H1 (cell line): ENCODE data around the gene SLC8B1. TPM values are rescaled to one million over a fixed set of nuclear protein-coding genes. Genes with fewer than 3 reads are reported as not detected.

Source experiments
- BCL11A ChIP-seq, 2 experiments: IDR thresholded peaks; one replicate each; pipeline ENCODE4 v1.6.1; 2011; ENCODE audit warnings: low read depth in 2 of 2, low read length in 2 of 2, mild to moderate bottlenecking in 2 of 2
- BRCA1 ChIP-seq: IDR thresholded peaks from 2 replicates; pipeline ENCODE4 v1.6.1; 2012; ENCODE audit warnings: low read depth, low read length, improper control_type of control experiment
- HDAC2 ChIP-seq, 2 experiments: fragments of 300-600 bp in 1 of 2; sonication (generic) in 1 of 2; IDR thresholded peaks; 2 replicates each; pipeline ENCODE4 v1.6.1; 2011 to 2012; ENCODE audit warnings: low read depth in 2 of 2, low read length in 2 of 2, mild to moderate bottlenecking in 2 of 2, moderate library complexity in 2 of 2, borderline replicate concordance in 1 of 2, inconsistent platforms in 1 of 2
- MAFK ChIP-seq: IDR thresholded peaks from 2 replicates; pipeline ENCODE4 v1.6.1; 2012; ENCODE audit warnings: low read depth, mild to moderate bottlenecking, improper control_type of control experiment, low read length
- PHF8 ChIP-seq: fragments of 200-600 bp; sonication (generic); conservative IDR thresholded peaks from 2 replicates; pipeline ENCODE4 v1.7.1; 2012; ENCODE audit warnings: low read depth, mild to moderate bottlenecking, inconsistent platforms, low read length, moderate library complexity
- RFX5 ChIP-seq: IDR thresholded peaks from 2 replicates; pipeline ENCODE4 v1.6.1; 2011; ENCODE audit warnings: low read depth, low read length, improper control_type of control experiment, borderline replicate concordance
- SAP30 ChIP-seq: fragments of 300-600 bp; sonication (generic); IDR thresholded peaks from 2 replicates; pipeline ENCODE4 v1.7.1; 2012; ENCODE audit warnings: low read length, moderate library complexity, mild to moderate bottlenecking, inconsistent platforms; ENCODE audit not compliant: insufficient read depth, insufficient replicate concordance
- SIN3A ChIP-seq, 2 experiments: IDR thresholded peaks in 1 of 2; conservative IDR thresholded peaks in 1 of 2; 2 replicates each; pipeline ENCODE4 v1.6.1; 2011 to 2012; ENCODE audit warnings: low read length in 2 of 2, improper control_type of control experiment in 1 of 2, low read depth in 1 of 2, mild to moderate bottlenecking in 1 of 2
- polyA plus RNA-seq, 7 experiments: library from polyadenylated mRNA; depleted of rRNA in 3 of 7; stranded (reverse) in 5 of 7; unstranded in 2 of 7; fragments of >200 nt in 5 of 7; fragments of 200-250 nt in 2 of 7; gene quantifications; 1 replicate in 5 of 7; 2 replicates in 1 of 7; 4 replicates in 1 of 7; pipeline versions ENCODE4 v1.2.1 to v1.2.3, GENCODE V29; 2011 to 2013; ENCODE audit warnings: missing spikeins in 2 of 7, mixed read lengths in 2 of 7
- total RNA-seq: library from RNA; stranded (reverse); fragmentation: NEBNext Ultra II Directional; extraction: Animal tissue kit (Norgen Biotek cat#: 25700); gene quantifications from 2 replicates; pipeline ENCODE4 v1.2.1, GENCODE V29; 2021
- TF ChIP-seq, protein P1 (sequence below): fragments of 300-600 bp; sonication (generic); IDR thresholded peaks from 2 replicates; pipeline ENCODE4 v1.7.1; 2012; ENCODE audit warnings: low read length, moderate library complexity, mild to moderate bottlenecking, inconsistent platforms; ENCODE audit not compliant: insufficient replicate concordance

Gene SLC8B1
- total and polyA plus RNA-seq, 2 of the 8 experiments (the other 6 are each of a cell fraction or from before 2014, with no cell fraction given) = 11.2 to 19.1 TPM

DNA sequence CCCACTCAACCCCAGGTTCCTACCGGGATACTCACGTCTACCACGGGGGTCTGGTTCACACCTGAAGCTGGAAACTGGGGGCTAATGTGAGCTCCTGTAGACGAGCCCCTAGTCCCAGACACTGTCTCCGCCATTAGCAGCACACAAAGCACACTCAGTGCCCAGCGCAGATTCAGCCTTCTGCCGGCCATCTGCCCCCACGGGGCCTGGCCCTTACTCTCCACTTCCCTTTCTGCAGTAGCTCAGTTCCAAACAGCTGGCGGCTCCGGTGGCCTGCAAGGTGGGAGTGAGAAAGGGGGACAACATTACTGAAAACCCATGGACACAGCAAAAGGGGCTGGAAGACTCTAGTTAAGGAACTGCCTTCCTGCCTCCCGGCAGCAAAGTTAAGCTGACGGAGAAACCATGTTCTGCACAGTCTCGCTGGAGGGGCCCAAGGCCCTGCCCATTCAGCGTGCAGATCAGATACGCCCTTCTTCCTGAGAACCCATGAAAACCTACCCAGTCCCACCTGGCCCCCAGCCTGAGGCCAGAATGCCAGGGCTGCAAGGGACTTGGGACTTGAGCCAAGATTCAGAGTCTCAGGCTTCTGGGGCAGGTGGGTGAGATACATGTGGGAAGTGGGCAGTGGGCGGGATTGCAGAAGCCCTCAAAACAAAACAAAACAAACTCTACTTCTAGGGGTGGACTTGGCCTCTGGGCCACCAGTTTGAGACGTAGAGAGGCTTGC, 2.1 kb downstream of the SLC8B1 start (continued):
- TF ChIP-seq, protein P1, sequence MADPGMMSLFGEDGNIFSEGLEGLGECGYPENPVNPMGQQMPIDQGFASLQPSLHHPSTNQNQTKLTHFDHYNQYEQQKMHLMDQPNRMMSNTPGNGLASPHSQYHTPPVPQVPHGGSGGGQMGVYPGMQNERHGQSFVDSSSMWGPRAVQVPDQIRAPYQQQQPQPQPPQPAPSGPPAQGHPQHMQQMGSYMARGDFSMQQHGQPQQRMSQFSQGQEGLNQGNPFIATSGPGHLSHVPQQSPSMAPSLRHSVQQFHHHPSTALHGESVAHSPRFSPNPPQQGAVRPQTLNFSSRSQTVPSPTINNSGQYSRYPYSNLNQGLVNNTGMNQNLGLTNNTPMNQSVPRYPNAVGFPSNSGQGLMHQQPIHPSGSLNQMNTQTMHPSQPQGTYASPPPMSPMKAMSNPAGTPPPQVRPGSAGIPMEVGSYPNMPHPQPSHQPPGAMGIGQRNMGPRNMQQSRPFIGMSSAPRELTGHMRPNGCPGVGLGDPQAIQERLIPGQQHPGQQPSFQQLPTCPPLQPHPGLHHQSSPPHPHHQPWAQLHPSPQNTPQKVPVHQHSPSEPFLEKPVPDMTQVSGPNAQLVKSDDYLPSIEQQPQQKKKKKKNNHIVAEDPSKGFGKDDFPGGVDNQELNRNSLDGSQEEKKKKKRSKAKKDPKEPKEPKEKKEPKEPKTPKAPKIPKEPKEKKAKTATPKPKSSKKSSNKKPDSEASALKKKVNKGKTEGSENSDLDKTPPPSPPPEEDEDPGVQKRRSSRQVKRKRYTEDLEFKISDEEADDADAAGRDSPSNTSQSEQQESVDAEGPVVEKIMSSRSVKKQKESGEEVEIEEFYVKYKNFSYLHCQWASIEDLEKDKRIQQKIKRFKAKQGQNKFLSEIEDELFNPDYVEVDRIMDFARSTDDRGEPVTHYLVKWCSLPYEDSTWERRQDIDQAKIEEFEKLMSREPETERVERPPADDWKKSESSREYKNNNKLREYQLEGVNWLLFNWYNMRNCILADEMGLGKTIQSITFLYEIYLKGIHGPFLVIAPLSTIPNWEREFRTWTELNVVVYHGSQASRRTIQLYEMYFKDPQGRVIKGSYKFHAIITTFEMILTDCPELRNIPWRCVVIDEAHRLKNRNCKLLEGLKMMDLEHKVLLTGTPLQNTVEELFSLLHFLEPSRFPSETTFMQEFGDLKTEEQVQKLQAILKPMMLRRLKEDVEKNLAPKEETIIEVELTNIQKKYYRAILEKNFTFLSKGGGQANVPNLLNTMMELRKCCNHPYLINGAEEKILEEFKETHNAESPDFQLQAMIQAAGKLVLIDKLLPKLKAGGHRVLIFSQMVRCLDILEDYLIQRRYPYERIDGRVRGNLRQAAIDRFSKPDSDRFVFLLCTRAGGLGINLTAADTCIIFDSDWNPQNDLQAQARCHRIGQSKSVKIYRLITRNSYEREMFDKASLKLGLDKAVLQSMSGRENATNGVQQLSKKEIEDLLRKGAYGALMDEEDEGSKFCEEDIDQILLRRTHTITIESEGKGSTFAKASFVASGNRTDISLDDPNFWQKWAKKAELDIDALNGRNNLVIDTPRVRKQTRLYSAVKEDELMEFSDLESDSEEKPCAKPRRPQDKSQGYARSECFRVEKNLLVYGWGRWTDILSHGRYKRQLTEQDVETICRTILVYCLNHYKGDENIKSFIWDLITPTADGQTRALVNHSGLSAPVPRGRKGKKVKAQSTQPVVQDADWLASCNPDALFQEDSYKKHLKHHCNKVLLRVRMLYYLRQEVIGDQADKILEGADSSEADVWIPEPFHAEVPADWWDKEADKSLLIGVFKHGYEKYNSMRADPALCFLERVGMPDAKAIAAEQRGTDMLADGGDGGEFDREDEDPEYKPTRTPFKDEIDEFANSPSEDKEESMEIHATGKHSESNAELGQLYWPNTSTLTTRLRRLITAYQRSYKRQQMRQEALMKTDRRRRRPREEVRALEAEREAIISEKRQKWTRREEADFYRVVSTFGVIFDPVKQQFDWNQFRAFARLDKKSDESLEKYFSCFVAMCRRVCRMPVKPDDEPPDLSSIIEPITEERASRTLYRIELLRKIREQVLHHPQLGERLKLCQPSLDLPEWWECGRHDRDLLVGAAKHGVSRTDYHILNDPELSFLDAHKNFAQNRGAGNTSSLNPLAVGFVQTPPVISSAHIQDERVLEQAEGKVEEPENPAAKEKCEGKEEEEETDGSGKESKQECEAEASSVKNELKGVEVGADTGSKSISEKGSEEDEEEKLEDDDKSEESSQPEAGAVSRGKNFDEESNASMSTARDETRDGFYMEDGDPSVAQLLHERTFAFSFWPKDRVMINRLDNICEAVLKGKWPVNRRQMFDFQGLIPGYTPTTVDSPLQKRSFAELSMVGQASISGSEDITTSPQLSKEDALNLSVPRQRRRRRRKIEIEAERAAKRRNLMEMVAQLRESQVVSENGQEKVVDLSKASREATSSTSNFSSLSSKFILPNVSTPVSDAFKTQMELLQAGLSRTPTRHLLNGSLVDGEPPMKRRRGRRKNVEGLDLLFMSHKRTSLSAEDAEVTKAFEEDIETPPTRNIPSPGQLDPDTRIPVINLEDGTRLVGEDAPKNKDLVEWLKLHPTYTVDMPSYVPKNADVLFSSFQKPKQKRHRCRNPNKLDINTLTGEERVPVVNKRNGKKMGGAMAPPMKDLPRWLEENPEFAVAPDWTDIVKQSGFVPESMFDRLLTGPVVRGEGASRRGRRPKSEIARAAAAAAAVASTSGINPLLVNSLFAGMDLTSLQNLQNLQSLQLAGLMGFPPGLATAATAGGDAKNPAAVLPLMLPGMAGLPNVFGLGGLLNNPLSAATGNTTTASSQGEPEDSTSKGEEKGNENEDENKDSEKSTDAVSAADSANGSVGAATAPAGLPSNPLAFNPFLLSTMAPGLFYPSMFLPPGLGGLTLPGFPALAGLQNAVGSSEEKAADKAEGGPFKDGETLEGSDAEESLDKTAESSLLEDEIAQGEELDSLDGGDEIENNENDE = no peak
- TF ChIP-seq RFX5 (no peak), SAP30 (no peak), BCL11A (IDR thresholded peaks at IDR 0.05; ENCODE audit: low read depth in 2 of 2, low read length in 2 of 2) (no peak), BRCA1 (no peak), HDAC2 (IDR thresholded peaks at IDR 0.05; ENCODE audit: borderline replicate concordance in 1 of 2, low read depth in 2 of 2, low read length in 2 of 2) (no peak), PHF8 (no peak), MAFK (no peak), SIN3A (conservative IDR thresholded peaks at IDR 0.05 in 1 of 2, IDR thresholded peaks at IDR 0.05 in 1 of 2; ENCODE audit: low read depth in 1 of 2, low read length in 2 of 2) (no peak)
